Endodermal cell (in vitro differentiated cells): ENCODE results near the gene ICAM4. TPM values are rescaled to one million over a fixed set of nuclear protein-coding genes. Genes with fewer than 3 reads are reported as not detected.

Experiments
- DNase-seq: peaks from one replicate; pipeline ENCODE4 v3.0.0-alpha.2; 2017
- H3K27ac ChIP-seq: 2 replicates; pipeline ENCODE4 v1.5.1; 2013; ENCODE audit warnings: mild to moderate bottlenecking, low read depth, low read length, moderate library complexity
- H3K27me3 ChIP-seq: 2 replicates; pipeline ENCODE4 v1.6.1; 2013; ENCODE audit warnings: mild to moderate bottlenecking, low read length, moderate library complexity; ENCODE audit not compliant: insufficient read depth, control insufficient read depth, poor library complexity, severe bottlenecking
- H3K36me3 ChIP-seq: 2 replicates; pipeline ENCODE4 v1.7.0; 2013; ENCODE audit warnings: mild to moderate bottlenecking, low read length, moderate library complexity; ENCODE audit not compliant: control insufficient read depth, insufficient read depth
- H3K4me1 ChIP-seq: one replicate; pipeline ENCODE4 v1.7.0; 2013; ENCODE audit warnings: low read length; ENCODE audit not compliant: control insufficient read depth, insufficient read depth
- H3K4me3 ChIP-seq: 2 replicates; pipeline ENCODE4 v1.5.1; 2013; ENCODE audit warnings: mild to moderate bottlenecking, low read length, moderate library complexity
- H3K9ac ChIP-seq: 2 replicates; pipeline ENCODE4 v1.6.1; 2013; ENCODE audit warnings: mild to moderate bottlenecking, low read length, moderate library complexity; ENCODE audit not compliant: poor library complexity, severe bottlenecking; ENCODE audit errors: extremely low read depth
- H3K9me3 ChIP-seq: 2 replicates; pipeline ENCODE4 v1.6.1; 2013; ENCODE audit warnings: mild to moderate bottlenecking, low read length, moderate library complexity; ENCODE audit not compliant: control insufficient read depth
- H3K27ac Mint-ChIP-seq: 2 replicates; pipeline ENCODE4 v1.8.0; 2020; ENCODE audit warnings: mixed read lengths
- H3K27me3 Mint-ChIP-seq: 2 replicates; pipeline ENCODE4 v1.8.0; 2021; ENCODE audit warnings: mild to moderate bottlenecking, mixed read lengths; ENCODE audit not compliant: insufficient read depth
- H3K36me3 Mint-ChIP-seq: 2 replicates; pipeline ENCODE4 v1.8.0; 2020; ENCODE audit warnings: low read depth, mixed read lengths
- H3K4me1 Mint-ChIP-seq: 2 replicates; pipeline ENCODE4 v1.8.0; 2020; ENCODE audit warnings: mixed read lengths
- H3K4me3 Mint-ChIP-seq: 2 replicates; pipeline ENCODE4 v1.8.0; 2020; ENCODE audit warnings: mild to moderate bottlenecking, moderate library complexity, mixed read lengths
- H3K9me3 Mint-ChIP-seq: 2 replicates; pipeline ENCODE4 v1.8.0; 2020; ENCODE audit warnings: mild to moderate bottlenecking, mixed read lengths
- CTCF ChIP-seq: fragments of 200-600 bp; sonication (generic); conservative IDR thresholded peaks from 2 replicates; pipeline ENCODE4 v1.5.0; 2021; ENCODE audit warnings: antibody characterized with exemption, mild to moderate bottlenecking
- WGBS, 2 experiments: methylation state at CpG; one replicate each; pipeline versions ENCODE4 v1.1.5 to v1.1.7; 2013; ENCODE audit warnings: missing lambda C conversion rate in 2 of 2, mixed read lengths in 1 of 2; ENCODE audit not compliant: insufficient coverage in 1 of 2, insufficient read length in 1 of 2; 5-methylcytosine and 5-hydroxymethylcytosine counted together
- total RNA-seq, 2 donors: library from RNA; stranded (reverse); fragmentation: NEBNext Ultra II Directional in 1 of 2; extraction: Animal tissue kit (Norgen Biotek cat#: 25700) in 1 of 2; gene quantifications; 2 replicates in 1 of 2; 3 replicates in 1 of 2; pipeline ENCODE4 v1.2.1, GENCODE V29; 2021

ICAM4 gene
- total RNA-seq, 2 donors from 2014 or later: 0.44 TPM; not detected in 1

- no peak overlapping the region for H3K27ac ChIP-seq
- H3K9ac ChIP-seq: no peak overlapping the region
- 94 to 98% methylated on average over 8 to 18 of the region's 18 CpGs for WGBS, 2 experiments
- H3K27me3 ChIP-seq: no peaks in the 10 kb centered on the region
- no peak overlapping the region for H3K4me3 Mint-ChIP-seq
- no peaks in the 10 kb centered on the region for H3K9me3 Mint-ChIP-seq
- no peaks in the 10 kb centered on the region for H3K4me1 ChIP-seq
- H3K9me3 ChIP-seq: no peaks in the 10 kb centered on the region
- H3K27me3 Mint-ChIP-seq: no peaks in the 10 kb centered on the region
- peaks cover 49% of the 10 kb centered on the region for H3K36me3 Mint-ChIP-seq
- no peak for DNase-seq
- no peak overlapping the region for H3K4me3 ChIP-seq
- H3K36me3 ChIP-seq: peaks cover 45% of the 10 kb centered on the region
- H3K27ac Mint-ChIP-seq: no peak overlapping the region
- no peak for TF ChIP-seq CTCF
- H3K4me1 Mint-ChIP-seq: no peaks in the 10 kb centered on the region
These were observed 28.6 kb upstream of the ICAM4 start for GRCh38 chr19:10258080-10258710.

- Histone ChIP-seq H3K27me3 (no peaks in the 10 kb centered on the region), H3K4me3 (no peak overlapping the region), H3K27ac (no peak overlapping the region), H3K9ac (no peak overlapping the region), H3K36me3 (peaks cover 39% of the 10 kb centered on the region), H3K9me3 (no peaks in the 10 kb centered on the region), H3K4me1 (no peaks in the 10 kb centered on the region)
- Mint-ChIP-seq H3K4me1 (no peaks in the 10 kb centered on the region), H3K36me3 (peaks cover 42% of the 10 kb centered on the region), H3K27ac (no peak overlapping the region), H3K4me3 (no peak overlapping the region), H3K27me3 (no peaks in the 10 kb centered on the region), H3K9me3 (no peaks in the 10 kb centered on the region)
- peak; percentile 82 for TF ChIP-seq CTCF
- 62 to 71% methylated on average over 7 to 32 of the region's 32 CpGs for WGBS, 2 experiments
- peak; percentile 98 for DNase-seq
These were observed 27.4 kb upstream of the ICAM4 start for GRCh38 chr19:10259162-10259905.

- no peak overlapping the region for H3K4me3 ChIP-seq
- no peaks in the 10 kb centered on the region for H3K9me3 Mint-ChIP-seq
- H3K4me3 Mint-ChIP-seq: no peak overlapping the region
- peaks cover 32% of the 10 kb centered on the region for H3K36me3 ChIP-seq
- no peak overlapping the region for H3K27ac ChIP-seq
- H3K36me3 Mint-ChIP-seq: peaks cover 33% of the 10 kb centered on the region
- no peaks in the 10 kb centered on the region for H3K27me3 ChIP-seq
- H3K9ac ChIP-seq: no peak overlapping the region
- no peaks in the 10 kb centered on the region for H3K4me1 ChIP-seq
- H3K27ac Mint-ChIP-seq: no peak overlapping the region
- no peak for TF ChIP-seq CTCF
- H3K27me3 Mint-ChIP-seq: no peaks in the 10 kb centered on the region
- H3K4me1 Mint-ChIP-seq: no peaks in the 10 kb centered on the region
- no peak for DNase-seq
- H3K9me3 ChIP-seq: no peaks in the 10 kb centered on the region
- 93 to 94% methylated on average over 6 to 8 of the region's 8 CpGs for WGBS, 2 experiments
These were observed 26.6 kb upstream of the ICAM4 start for GRCh38 chr19:10260141-10260584.
